HG03108 (cell line): ENCODE results near the gene NME4.
"Not testable (repeated sequence)": the region's sequence is repeated elsewhere in the genome, so short reads cannot be mapped to it uniquely, and the experiment has no call there.

Source experiments
- ATAC-seq: cut with Tn5 transposase; IDR thresholded peaks from one replicate; pipeline ENCODE4 v1.9.1; 2021; ENCODE audit warnings: moderate library complexity; ENCODE audit not compliant: unreplicated experiment

NME4 gene

GRCh38 chr16:396199-396598 is 800 bp upstream of the NME4 start:
- ATAC-seq: no peak

- ATAC-seq: no peak
Measured at GRCh38 chr16:396605-397004, 394 bp upstream of the NME4 start.

- ATAC-seq: no peak
Measured at GRCh38 chr16:397736-398332, 835 bp downstream of the NME4 start.

GRCh38 chr16:398561-399339 is 1.8 kb downstream of the NME4 start:
- ATAC-seq: no peak

- no peak for ATAC-seq
Measured at GRCh38 chr16:399340-400019, 2.5 kb downstream of the NME4 start.

GRCh38 chr16:400061-400591 is 3.1 kb downstream of the NME4 start:
- ATAC-seq: no peak

GRCh38 chr16:401468-402348 is 4.7 kb downstream of the NME4 start, which contains the start of gene DECR2:
Gene DECR2, plus strand, starts transcription at chr16:401885. Its CDS starts 79 bp downstream, at chr16:401964.
- peak; percentile 50 for ATAC-seq

- no peak for ATAC-seq
Measured at GRCh38 chr16:404971-405486, 8.0 kb downstream of the NME4 start.

- no peak for ATAC-seq
Measured at GRCh38 chr16:405548-406506, 8.8 kb downstream of the NME4 start.

GRCh38 chr16:407253-407652 is 10.3 kb downstream of the NME4 start:
- ATAC-seq: no peak

- ATAC-seq: no peak
Measured at GRCh38 chr16:410516-411178, 13.6 kb downstream of the NME4 start.

GRCh38 chr16:411576-412265 is 14.7 kb downstream of the NME4 start:
- ATAC-seq: no peak

- no peak for ATAC-seq
Measured at GRCh38 chr16:414395-415169, 17.6 kb downstream of the NME4 start.

GRCh38 chr16:415170-415498 is 18.1 kb downstream of the NME4 start:
- ATAC-seq: not testable (repeated sequence)

- not testable (repeated sequence) for ATAC-seq
Measured at GRCh38 chr16:422179-422578, 25.2 kb downstream of the NME4 start.

- ATAC-seq: no peak
Measured at GRCh38 chr16:424033-424622, 27.1 kb downstream of the NME4 start.

- no peak for ATAC-seq
Measured at GRCh38 chr16:424623-425081, 27.7 kb downstream of the NME4 start.
